Ovary (tissue), 9 donors: Measurements from ENCODE around the gene NUF2. TPM values are rescaled to one million over a fixed set of nuclear protein-coding genes. Genes with fewer than 3 reads are reported as not detected.
"Not testable (repeated sequence)": the region's sequence is repeated elsewhere in the genome, so short reads cannot be mapped to it uniquely, and the experiment has no call there.

Experiments used
- DNase-seq, 5 donors: peaks; one replicate each; pipeline ENCODE4 v3.0.0-alpha.2; 2019 to 2020
- H3K27ac ChIP-seq, 2 donors: fragments of 200-600 bp; one replicate each; pipeline versions ENCODE4 v1.5.1 to v1.8.0; 2019 to 2022
- H3K27me3 ChIP-seq: fragments of 200-600 bp; one replicate; pipeline ENCODE4 v1.8.0; 2022
- H3K36me3 ChIP-seq: fragments of 200-600 bp; sonication (generic); one replicate; pipeline ENCODE4 v1.5.1; 2019
- H3K4me1 ChIP-seq: one replicate; pipeline ENCODE4 v1.8.1; 2013; ENCODE audit warnings: mild to moderate bottlenecking, moderate library complexity; ENCODE audit not compliant: insufficient read depth
- H3K4me3 ChIP-seq: fragments of 200-600 bp; sonication (generic); one replicate; pipeline ENCODE4 v1.5.1; 2017
- H3K9me3 ChIP-seq, 2 donors: fragments of 200-600 bp in 1 of 2; sonication (generic) in 1 of 2; one replicate each; pipeline versions ENCODE4 v1.5.1 to v1.8.1; 2013 to 2019; ENCODE audit warnings: mild to moderate bottlenecking in 1 of 2, moderate library complexity in 1 of 2
- EP300 ChIP-seq: sonication (generic); formaldehyde crosslinking; IDR thresholded peaks from one replicate; pipeline ENCODE4 v1.6.1; 2017; ENCODE audit warnings: antibody characterized with exemption
- POLR2A ChIP-seq: fragments of 450-650 bp; IDR thresholded peaks from one replicate; pipeline ENCODE4 v1.6.1; 2017; ENCODE audit warnings: antibody characterized with exemption, mild to moderate bottlenecking, moderate library complexity
- WGBS, 3 donors: extraction: QIAGEN DNeasy Blood & Tissue Kit in 1 of 3; methylation state at CpG; one replicate each; pipeline versions ENCODE4 v1.1.5 to v1.1.7; 2013 to 2017; 5-methylcytosine and 5-hydroxymethylcytosine counted together
- intact Hi-C, 4 donors: fragments of 100-400 bp; cut with DNase I; formaldehyde crosslinking; loops; one replicate each; pipeline versions ENCODE4 v1.11.0 to v1.15.1; 2022 to 2023
- polyA plus RNA-seq, 2 donors: library from polyadenylated mRNA; stranded (reverse); fragments of 200-250 nt in 1 of 2; fragments of 350-450 nt in 1 of 2; fragmentation: Illumina TruSeq in 1 of 2; extraction: RNeasy Lipid Tissue Mini Kit (QIAGEN cat#74804) in 1 of 2; gene quantifications; one replicate each; pipeline ENCODE4 v1.2.3, GENCODE V29; 2013 to 2014
- total RNA-seq, 7 donors: library from RNA; depleted of rRNA in 2 of 7; stranded (reverse); fragments of >200 nt in 2 of 7; fragmentation: NEBNext Ultra II Directional in 3 of 7; extraction: Animal tissue kit (Norgen Biotek cat#: 25700) in 3 of 7; gene quantifications; one replicate each; pipeline versions ENCODE4 v1.1.0 to v1.2.4, GENCODE V29; 2016 to 2023
- TF ChIP-seq, protein P1 (sequence below), 3 donors: fragments of 450-650 bp in 2 of 3; fragments of 200-600 bp in 1 of 3; IDR thresholded peaks; one replicate each; pipeline versions ENCODE4 v1.5.1 to v1.8.0; 2016 to 2022; ENCODE audit warnings: antibody characterized with exemption in 3 of 3, mild to moderate bottlenecking in 1 of 3
- donor health status: DM: no; HTN: no; CAD: no; lungs with moderate emphysema.
- donor health status: DM: no; HTN: no; CAD: no.
- donor health status: Bipolar disorder and iron deficiency.
- donor health status: DM: yes; HTN: yes; CAD: no.
- donor health status: DM: no; HTN: no; CAD: no.
- donor health status: DM: yes; HTN: yes; CAD: no.

The NUF2 gene
- total and polyA plus RNA-seq, 9 donors = 0.23 to 0.94 (median 0.62) TPM; not detected in 1

GRCh38 chr1:163290025-163290640 is 31.6 kb upstream of the NUF2 start:
- Histone ChIP-seq H3K27me3 (no peaks in the 10 kb centered on the region), H3K4me3 (no peak overlapping the region), H3K4me1 (no peaks in the 10 kb centered on the region), H3K36me3 (no peaks in the 10 kb centered on the region), H3K9me3 (no peaks in the 10 kb centered on the region), H3K27ac (no peak overlapping the region)
- intact Hi-C loops = no loop called here
- 58 to 83% (median 63%) methylated on average over 6 of the region's 6 CpGs for WGBS, 3 donors
- DNase-seq = no peak
- TF ChIP-seq POLR2A (no peak), EP300 (no peak)
- TF ChIP-seq, protein P1, sequence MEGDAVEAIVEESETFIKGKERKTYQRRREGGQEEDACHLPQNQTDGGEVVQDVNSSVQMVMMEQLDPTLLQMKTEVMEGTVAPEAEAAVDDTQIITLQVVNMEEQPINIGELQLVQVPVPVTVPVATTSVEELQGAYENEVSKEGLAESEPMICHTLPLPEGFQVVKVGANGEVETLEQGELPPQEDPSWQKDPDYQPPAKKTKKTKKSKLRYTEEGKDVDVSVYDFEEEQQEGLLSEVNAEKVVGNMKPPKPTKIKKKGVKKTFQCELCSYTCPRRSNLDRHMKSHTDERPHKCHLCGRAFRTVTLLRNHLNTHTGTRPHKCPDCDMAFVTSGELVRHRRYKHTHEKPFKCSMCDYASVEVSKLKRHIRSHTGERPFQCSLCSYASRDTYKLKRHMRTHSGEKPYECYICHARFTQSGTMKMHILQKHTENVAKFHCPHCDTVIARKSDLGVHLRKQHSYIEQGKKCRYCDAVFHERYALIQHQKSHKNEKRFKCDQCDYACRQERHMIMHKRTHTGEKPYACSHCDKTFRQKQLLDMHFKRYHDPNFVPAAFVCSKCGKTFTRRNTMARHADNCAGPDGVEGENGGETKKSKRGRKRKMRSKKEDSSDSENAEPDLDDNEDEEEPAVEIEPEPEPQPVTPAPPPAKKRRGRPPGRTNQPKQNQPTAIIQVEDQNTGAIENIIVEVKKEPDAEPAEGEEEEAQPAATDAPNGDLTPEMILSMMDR (IDR thresholded peaks at IDR 0.05) = no peak

GRCh38 chr1:163291461-163291860 is 30.3 kb upstream of the NUF2 start:
- Histone ChIP-seq H3K4me1 (no peaks in the 10 kb centered on the region), H3K27ac (no peak overlapping the region), H3K27me3 (no peaks in the 10 kb centered on the region), H3K9me3 (no peaks in the 10 kb centered on the region), H3K36me3 (no peaks in the 10 kb centered on the region), H3K4me3 (no peak overlapping the region)
- intact Hi-C loops = no loop called here
- TF ChIP-seq, protein P1 (IDR thresholded peaks at IDR 0.05) = no peak
- TF ChIP-seq EP300 (no peak), POLR2A (no peak)
- no peak for DNase-seq
- whole genome bisulfite sequencing, 3 donors = 83 to 95% (median 95%) methylated on average over 3 of the region's 3 CpGs

DNA sequence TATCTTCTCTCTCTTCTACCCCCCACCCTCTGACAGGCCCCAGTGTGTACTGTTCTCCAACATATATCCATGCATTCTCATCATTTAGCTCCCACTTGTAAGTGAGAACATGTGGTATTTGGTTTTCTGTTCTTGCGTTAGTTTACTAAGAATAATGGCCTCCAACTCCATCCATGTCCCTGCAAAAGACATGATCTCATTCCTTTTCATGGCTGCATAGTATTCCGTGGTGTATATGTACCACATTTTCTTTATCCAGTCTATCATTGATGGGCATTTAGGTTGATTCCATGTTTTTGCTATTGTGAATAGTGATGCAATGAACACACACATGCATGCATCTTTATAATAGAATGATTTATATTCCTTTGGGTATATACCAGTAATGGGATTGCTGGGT is 29.6 kb upstream of the NUF2 start:
- H3K27ac ChIP-seq, DNase-seq, H3K4me3 ChIP-seq, H3K9me3 ChIP-seq, H3K4me1 ChIP-seq, H3K27me3 ChIP-seq, H3K36me3 ChIP-seq, intact Hi-C loops: not testable (repeated sequence)
- 94 to 98% (median 96%) methylated on average over 2 of the region's 2 CpGs for WGBS, 3 donors

DNA sequence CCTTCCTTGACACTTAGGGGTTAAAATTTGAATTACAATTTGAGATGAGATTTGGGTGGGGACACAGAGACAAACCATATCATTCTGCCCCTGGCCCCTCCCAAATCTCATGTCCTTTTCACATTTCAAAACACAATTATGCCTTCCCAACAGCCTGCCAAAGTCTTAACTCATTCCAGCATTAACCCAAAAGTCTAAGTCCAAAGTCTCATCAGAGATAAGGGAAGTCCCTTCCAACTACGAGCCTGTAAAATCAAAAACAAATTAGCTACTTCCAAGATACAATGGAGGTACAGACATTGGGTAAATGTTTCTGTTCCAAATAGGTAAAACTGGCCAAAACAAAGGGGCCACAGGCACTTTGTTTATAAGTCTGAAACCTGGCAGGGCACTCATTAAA is 28.3 kb upstream of the NUF2 start:
- H3K4me3 ChIP-seq, H3K4me1 ChIP-seq, H3K9me3 ChIP-seq, DNase-seq, H3K27ac ChIP-seq, intact Hi-C loops, H3K36me3 ChIP-seq, H3K27me3 ChIP-seq: not testable (repeated sequence)
- 81 to 89% (median 88%) methylated on average over 1 of the region's 1 CpG for WGBS, 3 donors

DNA sequence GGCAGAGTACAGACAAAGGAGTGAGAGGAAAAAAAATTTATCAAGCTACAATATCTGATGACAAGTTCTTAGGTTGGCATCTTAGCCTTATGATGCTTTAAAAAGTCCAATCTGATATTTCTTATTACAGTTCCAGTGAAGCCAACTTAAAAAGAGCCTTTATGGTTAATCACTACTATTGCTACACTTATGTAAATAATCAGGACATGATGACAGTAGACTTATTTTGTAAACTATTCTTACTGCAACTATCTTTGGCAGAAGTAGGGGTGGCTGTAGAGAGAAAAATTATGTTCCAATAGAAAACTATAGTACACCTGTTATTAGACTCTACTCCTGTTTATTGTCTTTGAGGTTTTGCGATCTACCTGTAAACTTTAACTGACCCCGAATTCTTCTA is 25.8 kb upstream of the NUF2 start:
- no peak for DNase-seq
- Histone ChIP-seq H3K27ac (no peak overlapping the region), H3K36me3 (no peaks in the 10 kb centered on the region), H3K9me3 (no peaks in the 10 kb centered on the region), H3K4me1 (no peaks in the 10 kb centered on the region), H3K4me3 (no peak overlapping the region), H3K27me3 (no peaks in the 10 kb centered on the region)
- intact Hi-C loops = no loop called here
- no peak for TF ChIP-seq POLR2A
- TF ChIP-seq EP300 = no peak
- TF ChIP-seq, protein P1 (IDR thresholded peaks at IDR 0.05) = no peak
- 96 to 99% (median 98%) methylated on average over 2 of the region's 2 CpGs for WGBS, 3 donors
